Body of pancreas (tissue), 4 donors: ENCODE measurements around the gene XRN1.

Experiments used
- CTCF ChIP-seq, 7 experiments: fragments of 450-650 bp in 4 of 7; fragments of 200-600 bp in 3 of 7; sonication (generic) in 3 of 7; IDR thresholded peaks; one replicate each; pipeline ENCODE4 v1.5.1; 2016 to 2019; ENCODE audit warnings: antibody characterized with exemption in 7 of 7
- POLR2A ChIP-seq, 3 donors: fragments of 450-650 bp; IDR thresholded peaks; one replicate each; pipeline ENCODE4 v1.6.1; 2016; ENCODE audit warnings: antibody characterized with exemption in 3 of 3, mild to moderate bottlenecking in 2 of 3

- TF ChIP-seq CTCF (IDR thresholded peaks at IDR 0.05) (no peak), POLR2A (IDR thresholded peaks at IDR 0.05) (no peak)
These were observed 23.1 kb downstream of the XRN1 start for GRCh38 chr3:142424754-142425153.
